Measurements from ENCODE around the gene RNF4.

DNA sequence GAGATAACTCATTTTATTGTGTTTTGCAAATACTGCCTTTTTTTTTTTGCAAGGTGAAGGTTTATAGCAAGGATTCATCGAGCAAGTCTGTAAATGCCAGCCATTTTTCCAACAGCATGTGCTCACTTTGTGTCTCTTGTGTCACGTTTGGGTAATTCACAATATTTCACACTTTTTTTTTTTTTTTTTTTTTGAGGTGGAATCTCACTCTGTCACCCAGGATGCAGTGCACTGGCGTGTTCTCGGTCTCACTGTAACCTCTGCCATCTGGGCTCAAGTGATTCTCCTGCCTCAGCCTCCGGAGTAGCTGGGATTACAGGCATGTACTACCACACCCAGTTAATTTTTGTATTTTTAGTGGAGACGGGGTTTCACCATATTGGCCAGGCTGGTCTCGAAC lies 1.9 kb downstream of the RNF4 start:
- TF ChIP-seq POLR2A (IDR thresholded peaks at IDR 0.05): no peak
- TF ChIP-seq, protein P1, sequence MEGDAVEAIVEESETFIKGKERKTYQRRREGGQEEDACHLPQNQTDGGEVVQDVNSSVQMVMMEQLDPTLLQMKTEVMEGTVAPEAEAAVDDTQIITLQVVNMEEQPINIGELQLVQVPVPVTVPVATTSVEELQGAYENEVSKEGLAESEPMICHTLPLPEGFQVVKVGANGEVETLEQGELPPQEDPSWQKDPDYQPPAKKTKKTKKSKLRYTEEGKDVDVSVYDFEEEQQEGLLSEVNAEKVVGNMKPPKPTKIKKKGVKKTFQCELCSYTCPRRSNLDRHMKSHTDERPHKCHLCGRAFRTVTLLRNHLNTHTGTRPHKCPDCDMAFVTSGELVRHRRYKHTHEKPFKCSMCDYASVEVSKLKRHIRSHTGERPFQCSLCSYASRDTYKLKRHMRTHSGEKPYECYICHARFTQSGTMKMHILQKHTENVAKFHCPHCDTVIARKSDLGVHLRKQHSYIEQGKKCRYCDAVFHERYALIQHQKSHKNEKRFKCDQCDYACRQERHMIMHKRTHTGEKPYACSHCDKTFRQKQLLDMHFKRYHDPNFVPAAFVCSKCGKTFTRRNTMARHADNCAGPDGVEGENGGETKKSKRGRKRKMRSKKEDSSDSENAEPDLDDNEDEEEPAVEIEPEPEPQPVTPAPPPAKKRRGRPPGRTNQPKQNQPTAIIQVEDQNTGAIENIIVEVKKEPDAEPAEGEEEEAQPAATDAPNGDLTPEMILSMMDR (IDR thresholded peaks at IDR 0.05): no peak

Measured in esophagus squamous epithelium (tissue), 4 donors.